Endothelial cell (in vitro differentiated cells): ENCODE data around the gene TBL1Y. TPM values are rescaled to one million over a fixed set of nuclear protein-coding genes. Genes with fewer than 3 reads are reported as not detected.

ENCODE experiments used
- DNase-seq: peaks from one replicate; pipeline ENCODE4 v3.0.0; 2021; ENCODE audit warnings: low spot score
- H3K27ac Mint-ChIP-seq: one replicate; pipeline ENCODE4 v1.8.0; 2021; ENCODE audit warnings: mixed read lengths, inconsistent platforms; ENCODE audit not compliant: unreplicated experiment
- H3K27me3 Mint-ChIP-seq: one replicate; pipeline ENCODE4 v1.8.0; 2021; ENCODE audit warnings: mild to moderate bottlenecking, moderate library complexity, mixed read lengths, inconsistent platforms; ENCODE audit not compliant: unreplicated experiment
- H3K36me3 Mint-ChIP-seq: one replicate; pipeline ENCODE4 v1.8.0; 2021; ENCODE audit warnings: mild to moderate bottlenecking, low read depth, mixed read lengths, inconsistent platforms; ENCODE audit not compliant: unreplicated experiment
- H3K4me1 Mint-ChIP-seq: one replicate; pipeline ENCODE4 v1.8.0; 2021; ENCODE audit warnings: mild to moderate bottlenecking, mixed read lengths, inconsistent platforms; ENCODE audit not compliant: unreplicated experiment
- H3K4me3 Mint-ChIP-seq: one replicate; pipeline ENCODE4 v1.8.0; 2021; ENCODE audit warnings: mild to moderate bottlenecking, mixed read lengths, inconsistent platforms; ENCODE audit not compliant: unreplicated experiment
- H3K9me3 Mint-ChIP-seq: one replicate; pipeline ENCODE4 v1.8.0; 2021; ENCODE audit warnings: mixed read lengths, inconsistent platforms; ENCODE audit not compliant: unreplicated experiment
- CTCF ChIP-seq: fragments of 200-600 bp; sonication (generic); IDR thresholded peaks from one replicate; pipeline ENCODE4 v1.5.0; 2021; ENCODE audit warnings: antibody characterized with exemption; ENCODE audit not compliant: unreplicated experiment
- total RNA-seq: library from RNA; stranded (reverse); fragmentation: NEBNext Ultra II Directional; extraction: Animal tissue kit (Norgen Biotek cat#: 25700); gene quantifications from one replicate; pipeline ENCODE4 v1.2.1, GENCODE V29; 2021; ENCODE audit not compliant: unreplicated experiment

TBL1Y gene
- total RNA-seq, 1 donor from 2014 or later = 0.97 TPM

GRCh38 chrY:6987811-6988210, 77.3 kb downstream of the TBL1Y start:
- no peaks in the 10 kb centered on the region for H3K9me3 Mint-ChIP-seq
- H3K27ac Mint-ChIP-seq = no peak overlapping the region
- no peak for TF ChIP-seq CTCF
- no peaks in the 10 kb centered on the region for H3K4me1 Mint-ChIP-seq
- no peaks in the 10 kb centered on the region for H3K27me3 Mint-ChIP-seq
- DNase-seq = no peak
- no peaks in the 10 kb centered on the region for H3K36me3 Mint-ChIP-seq
- H3K4me3 Mint-ChIP-seq = no peak overlapping the region

GRCh38 chrY:6989886-6990620, 79.6 kb downstream of the TBL1Y start:
- no peak for TF ChIP-seq CTCF
- Mint-ChIP-seq H3K9me3 (no peaks in the 10 kb centered on the region), H3K4me3 (no peak overlapping the region), H3K27ac (no peak overlapping the region), H3K36me3 (no peaks in the 10 kb centered on the region), H3K4me1 (no peaks in the 10 kb centered on the region), H3K27me3 (no peaks in the 10 kb centered on the region)
- DNase-seq = no peak

- Mint-ChIP-seq H3K4me3 (no peak overlapping the region), H3K36me3 (no peaks in the 10 kb centered on the region), H3K27ac (no peak overlapping the region), H3K4me1 (no peaks in the 10 kb centered on the region), H3K9me3 (no peaks in the 10 kb centered on the region), H3K27me3 (no peaks in the 10 kb centered on the region)
- no peak for DNase-seq
- TF ChIP-seq CTCF = no peak
Measured at GRCh38 chrY:6992041-6992440, 81.5 kb downstream of the TBL1Y start.

GRCh38 chrY:6995987-6996386, 85.5 kb downstream of the TBL1Y start:
- Mint-ChIP-seq H3K27me3 (no peaks in the 10 kb centered on the region), H3K9me3 (no peaks in the 10 kb centered on the region), H3K4me1 (no peaks in the 10 kb centered on the region), H3K4me3 (no peak overlapping the region), H3K27ac (no peak overlapping the region), H3K36me3 (no peaks in the 10 kb centered on the region)
- TF ChIP-seq CTCF = no peak
- DNase-seq = no peak

GRCh38 chrY:6997503-6998066, 87.1 kb downstream of the TBL1Y start:
- no peaks in the 10 kb centered on the region for H3K9me3 Mint-ChIP-seq
- no peak overlapping the region for H3K27ac Mint-ChIP-seq
- no peaks in the 10 kb centered on the region for H3K27me3 Mint-ChIP-seq
- H3K4me3 Mint-ChIP-seq = no peak overlapping the region
- peaks cover 5% of the 10 kb centered on the region for H3K4me1 Mint-ChIP-seq
- no peaks in the 10 kb centered on the region for H3K36me3 Mint-ChIP-seq
- no peak for TF ChIP-seq CTCF
- DNase-seq = no peak
